ENCODE data around the gene KIF20A. TPM values are rescaled to one million over a fixed set of nuclear protein-coding genes. Genes with fewer than 3 reads are reported as not detected.
"Not testable (repeated sequence)": the region's sequence is repeated elsewhere in the genome, so short reads cannot be mapped to it uniquely, and the experiment has no call there.

The KIF20A gene
- total and polyA plus RNA-seq, 5 donors: 0.18 to 1.7 (median 1.0) TPM; not detected in 1

GRCh38 chr5:138155977-138156376 is 22.9 kb upstream of the KIF20A start:
- not testable (repeated sequence) for H3K4me1 ChIP-seq (ENCODE audit: control insufficient read depth, insufficient read depth, low read length)

DNA sequence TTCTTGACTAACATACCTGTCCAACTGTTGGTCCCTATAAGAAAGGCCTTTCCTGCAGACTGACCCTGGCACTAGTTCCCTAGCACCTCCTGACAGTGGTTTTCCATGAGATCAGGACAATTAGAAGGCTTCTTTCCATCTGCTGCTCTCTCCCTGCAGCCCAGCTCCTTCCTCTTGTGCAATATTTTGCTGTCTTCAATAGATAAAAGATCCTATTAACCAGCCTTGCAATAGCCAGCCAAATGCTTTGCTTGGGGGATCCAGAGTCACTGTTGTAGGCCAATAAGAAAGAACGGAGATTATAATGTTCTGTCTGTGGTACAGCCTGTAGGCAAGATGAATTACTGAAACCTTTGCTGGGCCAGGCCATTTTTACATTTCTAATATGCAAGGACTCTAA is 21.3 kb upstream of the KIF20A start:
- WGBS: 73% methylated on average over 1 of the region's 1 CpG
- Histone ChIP-seq H3K9me3 (ENCODE audit: control insufficient read depth, low read length) (no peaks in the 10 kb centered on the region), H3K4me3 (ENCODE audit: low read length) (no peak overlapping the region), H3K27ac (ENCODE audit: low read length) (no peak overlapping the region), H3K4me1 (ENCODE audit: control insufficient read depth, insufficient read depth, low read length) (no peaks in the 10 kb centered on the region), H3K27me3 (ENCODE audit: control insufficient read depth, insufficient read depth) (no peaks in the 10 kb centered on the region)
- ATAC-seq (no peak), DNase-seq (no peak)
- intact Hi-C loops (cut with DNase I): no loop called here

More at GRCh38 chr5:138155977-138156376, 22.9 kb upstream of the KIF20A start:
- DNase-seq; H3K4me3 ChIP-seq (ENCODE audit: low read length); H3K27me3 ChIP-seq (ENCODE audit: control insufficient read depth, insufficient read depth); intact Hi-C loops (cut with DNase I); H3K9me3 ChIP-seq (ENCODE audit: control insufficient read depth, low read length); H3K27ac ChIP-seq (ENCODE audit: low read length); ATAC-seq: not testable (repeated sequence)
- WGBS: 96% methylated on average over 9 of the region's 9 CpGs

DNA sequence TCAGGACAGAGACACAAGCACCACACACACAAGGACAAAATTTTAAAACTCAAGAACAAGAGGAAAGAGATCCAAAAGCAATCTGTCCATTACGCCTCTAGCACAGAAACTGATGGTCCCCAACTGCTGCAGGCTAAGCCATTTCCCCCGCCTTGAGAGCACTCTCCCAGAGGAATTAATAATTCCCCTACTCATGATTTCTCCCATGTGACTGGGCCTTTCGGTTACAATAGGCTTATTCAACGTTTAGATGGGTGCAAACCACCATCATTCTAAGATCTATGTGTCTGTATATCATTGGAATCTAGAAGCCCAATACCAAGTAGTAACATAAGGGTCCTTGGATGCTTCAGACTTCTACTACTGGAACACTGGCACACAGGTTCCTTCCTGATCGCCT is 19.2 kb upstream of the KIF20A start:
- Histone ChIP-seq H3K27me3 (ENCODE audit: control insufficient read depth, insufficient read depth) (no peaks in the 10 kb centered on the region), H3K4me3 (ENCODE audit: low read length) (no peak overlapping the region), H3K4me1 (ENCODE audit: control insufficient read depth, insufficient read depth, low read length) (no peaks in the 10 kb centered on the region), H3K9me3 (ENCODE audit: control insufficient read depth, low read length) (no peaks in the 10 kb centered on the region), H3K27ac (ENCODE audit: low read length) (no peak overlapping the region)
- intact Hi-C loops (cut with DNase I): no loop called here
- no peak for DNase-seq
- 90% methylated on average over 5 of the region's 5 CpGs for WGBS
- no peak for ATAC-seq

DNA sequence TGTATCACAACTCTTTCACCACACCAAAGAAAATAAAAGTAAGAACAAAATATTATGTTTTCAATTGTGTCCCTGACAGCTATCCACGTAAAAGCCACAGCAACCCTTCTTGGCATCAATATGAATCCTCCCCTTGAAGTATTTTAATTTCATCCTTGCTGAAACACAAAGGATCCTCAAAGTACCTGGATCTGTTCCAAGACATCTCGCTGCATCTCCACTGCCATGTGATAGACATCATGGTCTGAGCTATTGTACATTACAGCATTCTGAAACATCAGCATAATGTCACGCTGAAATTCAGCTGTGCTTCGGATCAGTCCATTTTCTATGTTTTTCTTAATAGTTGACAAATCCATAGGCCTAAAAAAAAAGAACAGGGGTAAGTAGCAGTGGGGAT is 18.2 kb upstream of the KIF20A start:
- Histone ChIP-seq H3K4me1 (ENCODE audit: control insufficient read depth, insufficient read depth, low read length) (no peaks in the 10 kb centered on the region), H3K9me3 (ENCODE audit: control insufficient read depth, low read length) (no peaks in the 10 kb centered on the region), H3K27me3 (ENCODE audit: control insufficient read depth, insufficient read depth) (no peaks in the 10 kb centered on the region), H3K27ac (ENCODE audit: low read length) (no peak overlapping the region), H3K4me3 (ENCODE audit: low read length) (no peak overlapping the region)
- DNase-seq (no peak), ATAC-seq (no peak)
- intact Hi-C loops (cut with DNase I): no loop called here
- WGBS: 91% methylated on average over 4 of the region's 4 CpGs

- H3K4me1 ChIP-seq (ENCODE audit: control insufficient read depth, insufficient read depth, low read length): no peaks in the 10 kb centered on the region
- intact Hi-C loops (cut with DNase I): no loop called here
- no peak overlapping the region for H3K4me3 ChIP-seq (ENCODE audit: low read length)
- ATAC-seq (no peak), DNase-seq (no peak)
- H3K27me3 ChIP-seq (ENCODE audit: control insufficient read depth, insufficient read depth): no peaks in the 10 kb centered on the region
- no peaks in the 10 kb centered on the region for H3K9me3 ChIP-seq (ENCODE audit: control insufficient read depth, low read length)
- no peak overlapping the region for H3K27ac ChIP-seq (ENCODE audit: low read length)
Observed at GRCh38 chr5:138163721-138164120, 15.2 kb upstream of the KIF20A start.

DNA sequence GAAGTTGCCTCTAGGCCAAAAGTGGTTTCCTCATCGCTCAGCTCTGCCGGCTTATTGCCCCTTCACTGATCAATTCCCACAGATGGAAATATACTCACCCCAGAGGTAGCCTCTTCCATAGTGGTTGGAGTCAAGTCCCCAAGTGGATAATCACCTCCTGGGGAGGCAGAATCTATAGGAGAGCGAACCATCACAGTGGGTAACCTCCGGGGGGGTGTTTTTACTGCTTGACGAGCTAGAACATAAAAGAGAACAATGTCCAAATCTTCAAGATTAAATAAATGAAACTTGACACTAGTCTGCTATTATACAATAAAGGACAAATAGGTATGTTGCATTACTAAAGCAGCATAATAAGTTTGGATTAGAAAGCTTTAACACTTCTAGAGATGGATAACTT is 9.8 kb upstream of the KIF20A start:
- no peak for DNase-seq
- H3K4me1 ChIP-seq (ENCODE audit: control insufficient read depth, insufficient read depth, low read length): no peaks in the 10 kb centered on the region
- H3K27ac ChIP-seq (ENCODE audit: low read length): no peak overlapping the region
- 91% methylated on average over 5 of the region's 5 CpGs for WGBS
- no peak for ATAC-seq
- intact Hi-C loops (cut with DNase I): no loop called here
- H3K4me3 ChIP-seq (ENCODE audit: low read length): no peak overlapping the region
- no peaks in the 10 kb centered on the region for H3K9me3 ChIP-seq (ENCODE audit: control insufficient read depth, low read length)
- H3K27me3 ChIP-seq (ENCODE audit: control insufficient read depth, insufficient read depth): no peaks in the 10 kb centered on the region

DNA sequence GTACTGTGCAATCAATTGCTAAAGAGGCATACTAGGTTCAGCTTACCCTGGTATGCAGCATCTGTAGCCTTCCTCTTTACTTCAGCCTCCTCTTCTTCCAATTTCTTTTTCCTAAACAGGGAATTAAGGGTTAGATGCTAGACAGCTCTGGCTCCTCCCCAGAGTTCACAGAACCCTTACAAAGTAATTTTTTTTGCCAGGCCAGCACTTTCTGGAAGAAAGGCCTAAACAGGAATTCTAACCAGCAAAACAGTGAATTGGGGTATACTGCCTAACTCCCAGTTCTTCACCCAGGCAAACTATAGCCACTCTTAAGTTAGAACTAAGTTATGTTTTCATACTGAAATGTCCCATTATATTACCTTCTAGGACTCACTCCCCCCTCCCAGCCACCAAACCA is 8.6 kb upstream of the KIF20A start:
- H3K27ac ChIP-seq (ENCODE audit: low read length): no peak overlapping the region
- H3K9me3 ChIP-seq (ENCODE audit: control insufficient read depth, low read length): no peaks in the 10 kb centered on the region
- ATAC-seq (no peak), DNase-seq (no peak)
- no peak overlapping the region for H3K4me3 ChIP-seq (ENCODE audit: low read length)
- intact Hi-C loops (cut with DNase I): no loop called here
- H3K4me1 ChIP-seq (ENCODE audit: control insufficient read depth, insufficient read depth, low read length): no peaks in the 10 kb centered on the region
- H3K27me3 ChIP-seq (ENCODE audit: control insufficient read depth, insufficient read depth): no peaks in the 10 kb centered on the region

DNA sequence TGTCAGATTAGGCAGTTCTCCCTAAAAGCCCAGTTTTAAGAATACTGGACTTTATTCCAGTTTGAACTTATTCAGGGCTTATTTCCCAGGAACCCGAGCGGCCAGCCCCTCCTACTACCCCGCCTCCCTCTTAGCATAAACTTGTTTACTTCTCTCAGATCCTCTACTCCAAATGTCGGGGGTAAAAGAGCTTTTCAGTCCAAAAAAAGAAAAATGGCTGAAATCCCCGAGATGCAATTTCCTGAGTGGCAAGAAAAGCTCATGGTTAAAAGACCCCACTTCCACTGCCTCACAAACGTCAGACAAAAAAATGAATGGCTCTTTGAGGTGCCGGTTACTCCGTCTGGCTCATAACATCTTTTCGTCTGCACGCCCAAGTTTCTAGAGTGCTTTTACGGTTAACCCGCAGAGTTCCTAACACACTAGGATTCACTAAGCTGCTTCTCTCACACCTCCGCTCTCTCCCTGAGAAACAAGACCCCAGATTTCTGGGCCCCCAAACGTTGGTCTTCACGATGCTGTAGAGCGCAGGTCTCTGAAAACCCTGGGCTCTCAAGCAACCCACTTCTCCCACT is 884 bp upstream of the KIF20A start:
- intact Hi-C loops (cut with DNase I): no loop called here
- peak overlapping the region; percentile 95 for H3K4me3 ChIP-seq (ENCODE audit: low read length)
- no peaks in the 10 kb centered on the region for H3K4me1 ChIP-seq (ENCODE audit: control insufficient read depth, insufficient read depth, low read length)
- under 1% methylated on average over 16 of the region's 16 CpGs for WGBS
- H3K27me3 ChIP-seq (ENCODE audit: control insufficient read depth, insufficient read depth): no peaks in the 10 kb centered on the region
- ATAC-seq (peak; percentile 53 to 60), DNase-seq (peak in 2 of 3 donors; percentile 22 to 69)
- H3K9me3 ChIP-seq (ENCODE audit: control insufficient read depth, low read length): no peaks in the 10 kb centered on the region
- peak overlapping the region; percentile 71 for H3K27ac ChIP-seq (ENCODE audit: low read length)

- no peak overlapping the region for H3K27ac ChIP-seq (ENCODE audit: low read length)
- peak overlapping the region; percentile 13 for H3K4me3 ChIP-seq (ENCODE audit: low read length)
- no peaks in the 10 kb centered on the region for H3K4me1 ChIP-seq (ENCODE audit: control insufficient read depth, insufficient read depth, low read length)
- DNase-seq (no peak), ATAC-seq (no peak)
- no peaks in the 10 kb centered on the region for H3K27me3 ChIP-seq (ENCODE audit: control insufficient read depth, insufficient read depth)
- no peaks in the 10 kb centered on the region for H3K9me3 ChIP-seq (ENCODE audit: control insufficient read depth, low read length)
- intact Hi-C loops (cut with DNase I): no loop called here
- WGBS: under 1% methylated on average over 23 of the region's 23 CpGs
Observed at GRCh38 chr5:138179277-138179857, 455 bp downstream of the KIF20A start.

GRCh38 chr5:138180183-138180782 is 1.4 kb downstream of the KIF20A start:
- no peak overlapping the region for H3K4me3 ChIP-seq (ENCODE audit: low read length)
- H3K27me3 ChIP-seq (ENCODE audit: control insufficient read depth, insufficient read depth): no peaks in the 10 kb centered on the region
- DNase-seq (no peak), ATAC-seq (no peak)
- H3K9me3 ChIP-seq (ENCODE audit: control insufficient read depth, low read length): no peaks in the 10 kb centered on the region
- intact Hi-C loops (cut with DNase I): no loop called here
- WGBS: 77% methylated on average over 5 of the region's 5 CpGs
- no peak overlapping the region for H3K27ac ChIP-seq (ENCODE audit: low read length)
- H3K4me1 ChIP-seq (ENCODE audit: control insufficient read depth, insufficient read depth, low read length): no peaks in the 10 kb centered on the region

DNA sequence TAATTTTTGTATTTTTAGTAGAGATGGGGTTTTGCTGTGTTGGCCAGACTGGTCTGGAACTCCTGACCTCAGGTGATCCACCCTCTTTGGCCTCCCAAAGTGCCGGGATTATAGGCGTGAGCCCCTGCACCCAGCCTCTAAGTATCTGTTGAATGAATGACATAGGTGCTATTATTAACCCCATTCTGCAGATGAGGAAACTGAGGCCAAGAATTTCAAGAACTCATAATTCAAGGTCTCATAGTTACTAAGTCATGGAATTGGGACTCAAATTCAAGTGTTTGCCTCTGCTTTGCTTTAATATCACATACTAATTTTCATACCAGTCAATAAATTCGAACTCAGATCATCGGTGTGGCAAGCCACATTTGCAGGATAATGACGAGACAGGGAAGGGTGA is 1.9 kb downstream of the KIF20A start:
- Histone ChIP-seq H3K27me3 (ENCODE audit: control insufficient read depth, insufficient read depth) (no peaks in the 10 kb centered on the region), H3K4me1 (ENCODE audit: control insufficient read depth, insufficient read depth, low read length) (no peaks in the 10 kb centered on the region), H3K9me3 (ENCODE audit: control insufficient read depth, low read length) (no peaks in the 10 kb centered on the region), H3K27ac (ENCODE audit: low read length) (no peak overlapping the region), H3K4me3 (ENCODE audit: low read length) (no peak overlapping the region)
- intact Hi-C loops (cut with DNase I): no loop called here
- DNase-seq: no peak
- 96% methylated on average over 5 of the region's 5 CpGs for WGBS
- ATAC-seq: no peak

All from right cardiac atrium (tissue), 5 donors.